HEK293T (cell line): Measurements from ENCODE around the gene ITM2B.

Source experiments
- ELF4 ChIP-seq: fragments of 450-650 bp; IDR thresholded peaks from 2 replicates; pipeline ENCODE4 v1.6.1; 2017; ENCODE audit warnings: antibody characterized with exemption
- LEF1 ChIP-seq: fragments of 450-650 bp; IDR thresholded peaks from 2 replicates; pipeline ENCODE4 v1.6.1; 2017; ENCODE audit warnings: mild to moderate bottlenecking, borderline replicate concordance

GRCh38 chr13:48266701-48267639 lies 34.0 kb downstream of the ITM2B start:
- TF ChIP-seq ELF4 (no peak), LEF1 (no peak)
